Measurements from ENCODE around the gene GRIN2C.

GRIN2C gene

DNA sequence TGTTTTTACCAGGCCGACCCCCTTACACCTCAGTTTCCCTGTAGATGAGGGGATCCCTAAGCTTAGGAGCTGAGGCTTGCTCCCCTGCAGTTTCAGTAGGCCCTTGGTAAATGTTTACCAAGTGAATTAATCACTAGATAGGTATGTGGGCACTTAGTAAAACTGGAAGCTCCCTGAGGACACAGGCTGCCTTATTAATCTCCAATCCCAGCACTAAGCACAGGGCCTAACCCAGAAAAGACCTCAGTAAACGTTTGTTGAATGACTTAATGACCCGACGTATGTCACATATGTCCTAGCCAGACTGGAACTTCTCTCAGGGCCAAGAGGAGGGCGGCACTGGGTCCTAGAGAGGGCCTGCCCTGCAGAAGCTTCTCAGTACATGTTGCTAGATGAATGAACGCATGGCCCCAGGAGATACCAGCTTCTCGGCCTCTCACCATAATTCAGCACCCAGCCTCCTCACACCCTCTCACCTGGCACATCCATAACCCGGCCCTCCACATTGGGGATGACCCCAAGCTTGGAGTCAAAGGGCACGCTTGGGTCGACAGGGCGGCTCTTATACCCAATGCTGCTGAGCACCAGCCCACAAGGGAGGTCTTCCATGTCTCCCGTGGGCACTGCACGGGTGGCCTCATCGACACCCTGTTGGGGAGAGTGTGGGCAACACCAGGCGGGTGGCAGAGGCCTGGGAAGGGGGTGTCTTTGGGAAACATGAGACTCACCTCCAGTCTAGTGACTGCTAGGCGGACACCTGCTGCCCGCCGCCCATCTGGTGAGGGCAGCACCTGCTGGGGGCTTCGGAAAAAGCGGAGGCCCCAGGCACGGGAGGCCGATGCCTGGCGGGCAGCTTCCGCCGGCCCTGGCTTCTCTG is 4.0 kb upstream of the GRIN2C start:
- DNase-seq = no peak

DNA sequence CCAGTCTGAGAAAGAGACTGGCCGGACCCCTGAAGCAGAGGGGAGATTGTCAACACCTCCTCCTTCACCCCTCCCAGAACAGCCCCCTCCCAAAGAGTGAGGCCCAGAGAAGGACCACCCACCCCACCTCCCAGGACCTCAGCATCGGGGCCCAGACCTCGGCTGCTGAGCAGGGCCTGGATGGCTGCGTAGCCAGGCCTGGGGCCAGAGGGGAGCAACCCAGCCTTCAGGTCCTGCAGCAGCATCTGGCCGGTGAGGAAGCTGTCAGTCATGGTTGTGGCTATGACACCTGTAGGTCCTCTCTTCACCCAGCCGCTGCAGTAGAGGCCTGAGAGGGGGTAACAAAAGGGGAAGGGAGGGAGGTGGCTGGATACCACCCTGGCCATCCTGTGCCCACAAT is 3.2 kb upstream of the GRIN2C start:
- no peak for DNase-seq

DNA sequence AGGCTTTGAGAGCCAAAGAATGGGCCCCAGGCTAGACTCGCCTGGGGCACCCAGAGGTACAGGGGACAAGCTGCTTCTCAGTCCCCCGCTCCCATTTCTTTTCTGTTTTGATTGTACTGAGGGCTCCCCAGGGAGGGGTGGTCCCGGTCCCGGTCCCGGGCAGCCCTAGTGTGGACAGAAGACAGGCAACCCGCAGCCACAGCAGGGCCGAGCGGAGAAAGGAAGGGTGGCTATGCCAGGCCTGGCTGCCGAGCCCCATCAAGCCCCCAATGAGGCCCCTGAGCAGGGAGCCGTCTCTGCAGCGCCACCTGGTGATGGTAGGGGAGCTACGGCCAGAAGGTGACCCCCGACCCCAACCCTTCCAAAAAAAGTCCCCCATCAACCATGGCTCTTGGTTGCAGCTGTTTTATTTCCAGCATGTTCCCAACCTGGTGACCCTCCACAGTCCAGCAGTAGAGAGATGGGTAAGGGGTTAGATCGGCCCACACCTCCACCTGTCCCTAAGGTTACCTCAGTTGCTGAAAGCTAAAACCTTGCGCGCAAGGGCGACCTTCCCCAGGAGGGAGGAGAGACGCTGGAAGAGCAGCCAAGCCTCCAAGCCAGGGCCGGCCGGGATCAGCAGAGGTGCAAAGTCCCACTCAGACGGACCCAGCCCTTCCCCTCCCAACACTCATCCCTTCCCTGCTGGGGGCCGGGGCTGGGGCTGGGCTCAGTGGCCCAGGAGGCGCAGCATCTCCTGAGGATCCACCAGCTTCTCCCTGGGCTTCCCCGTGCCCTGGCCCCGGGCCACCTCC is 2.6 kb upstream of the GRIN2C start:
- no peak for DNase-seq

DNA sequence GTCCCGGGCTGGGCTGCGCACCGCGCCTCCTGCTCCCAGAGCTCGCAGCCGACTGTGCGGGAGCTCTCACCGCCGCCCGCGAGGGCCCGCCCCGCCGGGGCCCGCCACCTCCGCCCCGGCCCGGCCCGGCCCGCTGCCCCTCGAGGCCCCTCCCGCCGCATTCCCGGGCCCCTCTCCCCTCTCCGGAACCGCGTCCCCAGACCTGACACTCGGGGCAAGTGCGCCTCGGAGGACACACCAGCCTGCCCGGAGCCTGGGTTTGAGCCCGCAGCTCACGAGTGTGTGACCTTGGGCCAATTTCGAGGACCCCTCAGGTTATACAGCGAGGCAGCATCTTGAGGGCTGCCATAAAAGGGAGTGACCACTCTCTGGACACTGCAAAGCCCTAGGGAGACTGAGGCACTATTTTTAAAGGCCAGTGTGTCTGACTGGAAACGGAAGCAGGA is 2.0 kb upstream of the GRIN2C start:
- no peak for DNase-seq

DNA sequence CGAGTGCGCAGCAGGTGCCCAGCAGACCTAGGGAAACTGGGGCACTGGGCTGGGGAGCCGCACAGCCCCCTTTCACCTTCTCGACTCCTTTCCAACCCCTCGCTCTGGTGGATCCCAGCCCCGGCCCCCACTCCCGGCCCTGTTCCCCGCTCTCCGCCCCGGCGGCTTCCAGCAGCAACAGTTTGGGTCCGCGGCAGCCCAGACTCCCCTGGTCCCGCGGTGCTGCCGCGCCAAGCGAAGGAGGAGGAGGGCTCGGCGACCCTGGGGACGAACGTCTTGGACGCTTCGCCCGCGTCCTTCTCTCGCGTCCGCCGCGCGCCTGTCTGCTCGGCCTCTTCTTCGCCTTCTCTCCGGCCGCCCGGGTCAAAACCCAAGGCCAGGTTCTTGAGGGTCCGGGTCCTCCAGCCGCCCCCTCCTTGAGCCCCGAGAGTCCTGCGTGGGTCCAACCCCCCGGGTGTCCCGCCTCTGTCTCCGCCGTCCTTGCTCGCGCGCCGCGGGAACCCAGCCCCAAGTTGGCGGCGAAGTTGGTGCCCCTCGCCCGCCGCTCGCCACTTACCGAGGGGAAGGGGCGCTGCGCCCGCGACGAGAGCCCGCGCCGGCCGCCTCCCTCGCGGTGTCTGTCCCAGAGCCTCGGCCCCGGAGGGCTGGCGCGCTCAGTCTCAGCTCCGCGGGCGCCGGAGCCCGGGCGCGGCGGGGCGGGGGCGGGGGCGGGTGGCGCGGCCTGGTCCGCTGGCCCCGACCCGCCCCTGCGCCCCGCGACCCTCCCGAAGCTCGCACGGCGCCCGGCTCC is 1.4 kb upstream of the GRIN2C start:
- no peak for DNase-seq

DNA sequence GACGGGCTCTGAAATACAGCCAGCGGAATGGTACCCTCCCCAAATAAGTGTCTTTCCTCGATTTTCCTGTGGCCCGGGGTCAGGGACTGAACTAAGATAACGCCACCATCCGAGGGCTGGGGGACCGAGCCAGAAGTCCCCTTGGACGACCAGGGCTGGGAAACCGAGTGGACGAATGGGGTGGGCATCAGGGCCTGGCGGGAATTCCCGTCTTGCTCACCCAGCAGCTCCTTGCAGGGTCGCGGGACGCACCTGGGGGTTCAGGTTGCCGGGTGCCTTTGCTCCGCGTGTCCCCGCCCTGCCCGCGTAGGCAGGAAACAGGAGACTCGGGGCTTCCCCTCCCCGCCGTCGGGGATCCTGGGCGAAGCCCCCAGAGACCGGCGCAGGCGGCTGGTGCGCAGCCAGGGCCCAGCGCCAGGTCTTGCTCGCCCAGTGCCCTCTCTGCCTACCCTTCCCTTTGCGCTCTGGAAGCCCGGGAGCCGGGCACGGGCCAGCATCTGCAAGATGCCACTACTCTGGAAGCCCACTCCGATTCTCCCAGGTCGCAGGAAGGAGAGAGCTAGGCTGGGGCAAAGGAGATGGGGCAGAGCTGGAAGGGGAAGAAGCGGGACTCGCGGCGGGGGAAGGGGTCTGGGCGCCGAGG is 665 bp upstream of the GRIN2C start:
- DNase-seq = no peak

DNA sequence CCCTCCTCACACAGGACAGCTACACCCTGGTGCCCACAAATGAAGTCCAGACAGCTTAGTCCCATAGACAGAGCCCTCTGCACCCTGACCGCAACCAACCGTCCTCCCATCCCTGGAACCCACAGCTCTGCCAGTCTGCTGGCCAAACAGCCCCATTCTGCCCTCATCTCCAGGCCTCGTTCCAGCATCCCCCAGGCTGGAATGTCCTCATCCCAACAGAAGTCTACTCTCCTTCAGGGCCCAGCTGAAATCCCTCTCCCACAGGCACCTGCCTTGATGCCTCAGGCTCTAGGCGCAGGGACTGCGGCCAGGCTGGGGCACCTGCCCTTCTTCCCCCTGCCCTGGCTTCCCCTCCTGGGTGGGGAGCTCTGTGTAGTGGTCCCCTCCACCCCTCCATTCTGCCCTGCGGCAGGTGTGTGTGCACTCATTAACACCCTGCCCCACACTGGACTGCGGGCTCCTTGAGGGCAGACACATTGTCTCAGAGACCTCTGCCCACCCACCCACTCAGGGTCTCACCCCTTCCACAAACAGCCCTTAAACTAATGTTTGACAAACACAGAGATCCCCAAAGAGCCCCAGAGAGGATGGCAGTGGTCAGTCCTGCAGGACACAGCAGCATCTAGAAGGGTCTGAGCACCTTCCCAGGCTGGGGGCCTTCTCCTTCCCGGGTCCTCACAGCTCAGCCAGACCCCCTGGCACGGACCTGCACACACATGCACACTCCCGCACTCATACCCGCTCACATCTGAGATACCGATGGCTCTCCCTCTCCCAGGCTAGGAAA is 820 bp downstream of the GRIN2C start:
- no peak for DNase-seq

DNA sequence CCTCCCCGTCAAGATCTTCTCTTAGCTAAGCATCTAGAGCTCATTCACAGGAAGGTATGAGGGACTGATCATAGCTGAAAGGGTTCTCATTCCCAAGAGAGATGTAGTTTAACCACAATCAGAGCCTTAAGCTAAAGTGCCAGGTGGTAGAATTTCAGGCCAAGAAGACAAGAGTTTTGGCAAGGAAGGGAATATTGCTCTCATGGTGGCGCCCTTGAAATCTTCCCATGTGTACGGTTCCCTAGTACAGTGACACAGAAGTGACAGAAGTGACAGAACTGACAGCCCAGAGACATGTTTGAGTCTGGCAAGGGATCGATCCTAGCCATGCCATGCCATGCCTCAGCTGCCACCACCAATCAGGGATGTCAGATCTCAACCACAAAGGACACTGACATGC is 2.5 kb downstream of the GRIN2C start:
- DNase-seq = no peak

DNA sequence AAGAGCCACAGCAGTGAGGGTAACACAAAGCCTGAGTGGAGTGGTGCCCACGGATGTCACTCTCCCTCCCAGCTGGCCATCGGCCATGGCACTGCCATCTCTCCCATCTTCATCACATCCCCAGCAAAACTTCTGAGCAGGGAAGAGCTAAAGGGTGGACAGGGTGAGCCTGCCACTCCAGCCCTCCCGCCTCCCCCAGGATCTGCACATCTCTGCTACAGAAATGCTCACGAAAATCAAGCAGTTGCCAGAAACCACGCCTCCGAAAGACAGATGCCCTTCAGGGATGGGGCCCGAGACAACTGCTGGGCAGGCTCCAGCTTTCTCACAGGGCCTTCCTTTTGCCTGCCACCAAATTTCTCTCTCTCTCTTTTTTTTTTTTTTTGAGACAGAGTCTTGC is 3.6 kb downstream of the GRIN2C start:
- no peak for DNase-seq

DNA sequence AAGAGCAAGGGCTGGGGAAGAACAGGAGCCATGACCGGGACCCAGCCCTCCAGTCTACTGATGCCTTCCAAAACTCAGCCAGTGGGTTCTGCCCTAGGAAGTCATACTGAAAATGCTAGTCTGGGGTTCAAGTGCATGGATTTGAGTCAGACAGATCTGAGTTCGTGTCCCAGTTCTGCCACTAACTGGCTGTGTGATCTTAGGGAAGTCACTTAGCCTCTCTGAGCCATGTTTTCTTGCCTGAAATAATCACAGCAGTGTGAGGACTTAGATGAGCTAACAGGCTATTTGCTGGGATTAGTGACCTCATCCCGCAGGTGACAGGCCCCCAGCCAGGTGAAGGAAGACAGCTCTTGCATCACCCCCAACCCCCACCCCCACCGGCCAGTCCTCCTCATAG is 4.4 kb downstream of the GRIN2C start:
- no peak for DNase-seq

DNA sequence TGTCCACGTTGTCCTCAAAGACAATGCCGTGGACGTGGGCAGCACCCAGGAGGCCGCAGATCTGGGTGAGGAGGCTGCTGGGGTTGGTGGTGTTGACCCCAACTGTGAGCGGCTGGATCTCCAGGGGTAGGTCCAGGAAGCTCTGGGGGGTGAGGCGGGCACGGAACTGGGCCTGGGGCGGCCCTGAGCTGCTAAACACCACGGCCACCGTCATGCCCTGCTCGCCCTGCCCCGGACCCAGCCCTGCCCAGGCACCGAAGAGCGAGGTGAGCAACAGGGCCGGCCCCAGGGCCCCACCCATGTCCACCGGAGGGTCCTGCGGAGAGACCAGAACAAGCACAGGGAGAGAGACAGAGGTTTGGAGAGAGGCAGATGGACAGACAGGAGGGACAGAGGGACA is 4.9 kb downstream of the GRIN2C start:
- no peak for DNase-seq

DNA sequence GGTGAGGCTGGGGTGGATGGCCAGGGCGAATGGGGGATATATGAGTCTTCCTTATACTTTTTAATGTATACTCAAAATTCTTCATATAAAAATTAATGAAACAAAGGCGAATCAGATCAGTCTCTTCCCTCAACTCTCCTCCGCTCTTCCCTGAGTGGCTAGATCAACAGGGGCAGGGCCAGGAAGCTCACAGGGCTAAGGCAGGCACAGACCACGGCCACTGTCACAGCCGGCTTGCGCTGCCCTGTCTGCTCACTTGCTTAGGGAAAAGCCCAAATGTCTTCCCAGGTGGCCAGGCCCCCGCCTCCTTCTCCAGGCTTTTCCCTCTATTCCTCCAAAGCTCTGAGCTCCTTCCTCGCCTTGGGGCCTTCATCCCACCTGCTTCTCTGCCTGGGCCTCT is 6.0 kb downstream of the GRIN2C start:
- DNase-seq = no peak

DNA sequence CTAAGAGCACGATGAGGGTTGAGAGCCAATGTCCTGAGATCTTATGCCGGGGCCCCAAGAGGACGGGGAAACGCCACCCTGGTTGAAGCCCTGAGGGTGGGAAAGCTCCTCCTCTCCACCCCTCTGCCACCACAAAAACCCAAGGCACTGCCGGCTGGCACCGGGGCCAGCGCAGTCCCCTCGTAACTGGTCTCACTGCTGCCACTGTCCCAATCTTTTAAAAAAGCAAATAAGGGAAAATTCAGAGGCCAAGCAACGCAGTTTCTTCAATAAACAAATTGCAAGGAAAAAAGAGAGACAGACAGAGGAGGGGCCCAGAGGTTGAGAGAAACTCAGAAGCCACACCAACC is 6.7 kb downstream of the GRIN2C start:
- no peak for DNase-seq

DNA sequence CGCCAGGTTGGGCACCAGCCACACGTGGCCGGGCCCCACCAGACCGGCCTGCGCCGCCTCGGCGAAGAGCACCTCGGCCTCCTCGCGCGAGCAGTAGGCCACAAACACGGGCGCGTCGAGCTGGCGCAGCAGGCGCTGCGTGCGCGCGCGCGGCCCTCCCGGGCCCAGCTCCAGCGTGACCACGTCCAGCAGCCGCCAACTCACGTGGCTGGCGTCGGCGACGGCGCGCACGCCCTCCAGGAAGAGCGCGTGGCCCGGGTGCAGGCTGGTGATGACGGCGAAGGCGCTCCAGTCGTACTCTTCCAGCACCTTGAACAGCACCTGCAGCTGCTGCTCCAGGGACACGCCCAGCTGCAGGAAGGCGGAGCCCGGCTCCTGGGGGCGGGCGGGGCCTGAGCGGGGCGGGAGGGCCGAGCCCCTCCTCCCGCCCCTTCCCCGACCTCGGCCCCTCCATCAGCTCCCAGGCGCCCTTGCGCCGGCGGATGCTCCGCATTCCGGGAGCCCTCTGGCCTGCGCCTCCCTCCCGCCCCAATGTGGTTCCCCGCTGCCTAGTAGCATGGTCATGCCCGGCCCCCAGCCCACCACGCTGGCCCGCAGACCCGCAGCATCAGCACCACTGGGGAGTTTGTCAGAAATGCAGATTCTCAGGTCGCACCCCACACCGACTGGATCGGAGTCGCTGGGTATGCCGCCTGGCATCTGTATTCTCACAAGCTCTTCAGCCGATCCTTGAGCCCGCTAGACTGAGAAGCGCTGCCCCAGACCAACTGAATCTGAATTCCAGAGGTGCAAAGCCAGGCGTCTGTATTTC is 7.2 kb downstream of the GRIN2C start:
- no peak for DNase-seq

DNA sequence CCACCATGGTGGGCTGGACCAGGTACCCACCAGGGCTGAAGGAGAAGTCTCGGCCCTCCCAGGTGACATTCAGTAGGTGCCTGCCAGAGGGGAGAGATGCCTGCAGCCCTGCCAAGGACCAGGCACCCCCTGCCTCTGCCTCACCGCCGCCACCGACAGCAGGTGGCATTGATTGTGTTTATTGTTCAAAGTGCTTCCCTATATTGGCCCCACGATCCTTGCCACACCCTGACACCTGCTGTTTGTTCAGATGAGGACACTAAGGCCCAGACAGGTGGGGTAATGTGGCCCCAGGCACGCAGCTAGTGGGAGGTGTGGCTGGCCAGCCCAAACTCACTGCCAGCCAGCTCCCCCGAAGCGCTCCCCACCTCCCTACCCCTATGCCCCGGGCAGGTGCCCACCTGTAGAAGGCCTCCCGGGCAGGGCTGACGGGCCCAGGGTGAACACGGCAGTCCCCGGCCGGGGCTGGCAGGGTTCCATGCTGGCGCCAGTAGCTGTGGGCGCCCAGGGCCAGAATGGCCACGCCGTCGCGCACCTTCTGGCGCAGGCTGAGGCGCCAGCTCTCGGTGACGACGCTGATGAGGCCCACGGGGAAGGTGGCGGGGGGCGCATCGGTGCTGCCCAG is 8.0 kb downstream of the GRIN2C start:
- no peak for DNase-seq

DNA sequence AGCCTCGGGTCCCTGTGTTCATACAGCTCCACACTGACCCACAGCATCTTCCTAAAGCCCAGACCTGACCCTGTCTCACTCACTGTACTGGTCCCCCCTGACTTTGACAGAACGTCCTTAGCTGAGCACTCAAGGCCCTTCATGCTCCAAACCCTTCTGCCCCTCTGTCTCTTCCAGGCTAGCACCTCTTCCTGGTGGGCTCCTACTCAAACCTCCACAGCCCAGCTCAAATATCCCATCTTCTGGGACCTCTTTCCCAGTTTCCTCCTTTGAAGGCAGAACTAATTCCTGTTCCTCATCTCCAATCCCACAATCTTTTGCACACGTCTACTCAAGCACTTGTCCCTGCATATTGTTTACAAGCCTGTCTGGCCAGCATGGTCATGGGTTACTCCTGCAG is 8.8 kb downstream of the GRIN2C start:
- no peak for DNase-seq

DNA sequence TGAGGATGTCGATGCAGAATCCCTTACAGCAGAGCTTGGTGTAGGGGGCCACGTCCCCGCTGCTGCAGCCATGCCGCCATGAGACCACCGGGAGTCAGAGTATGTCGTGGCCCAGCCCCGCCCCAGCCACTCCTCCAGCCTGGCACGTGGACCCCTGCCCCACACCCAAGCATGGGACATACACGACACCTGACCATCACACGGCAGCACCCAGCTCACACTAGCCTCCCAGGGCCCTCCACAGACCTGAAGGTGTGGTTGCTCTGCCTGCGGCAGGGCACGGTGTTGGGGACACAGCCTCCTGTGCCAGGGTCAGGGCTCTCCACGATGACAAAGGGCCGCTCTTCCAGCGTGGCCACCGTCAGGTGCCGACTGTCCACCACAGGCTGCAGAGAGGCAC is 9.4 kb downstream of the GRIN2C start:
- DNase-seq = no peak

DNA sequence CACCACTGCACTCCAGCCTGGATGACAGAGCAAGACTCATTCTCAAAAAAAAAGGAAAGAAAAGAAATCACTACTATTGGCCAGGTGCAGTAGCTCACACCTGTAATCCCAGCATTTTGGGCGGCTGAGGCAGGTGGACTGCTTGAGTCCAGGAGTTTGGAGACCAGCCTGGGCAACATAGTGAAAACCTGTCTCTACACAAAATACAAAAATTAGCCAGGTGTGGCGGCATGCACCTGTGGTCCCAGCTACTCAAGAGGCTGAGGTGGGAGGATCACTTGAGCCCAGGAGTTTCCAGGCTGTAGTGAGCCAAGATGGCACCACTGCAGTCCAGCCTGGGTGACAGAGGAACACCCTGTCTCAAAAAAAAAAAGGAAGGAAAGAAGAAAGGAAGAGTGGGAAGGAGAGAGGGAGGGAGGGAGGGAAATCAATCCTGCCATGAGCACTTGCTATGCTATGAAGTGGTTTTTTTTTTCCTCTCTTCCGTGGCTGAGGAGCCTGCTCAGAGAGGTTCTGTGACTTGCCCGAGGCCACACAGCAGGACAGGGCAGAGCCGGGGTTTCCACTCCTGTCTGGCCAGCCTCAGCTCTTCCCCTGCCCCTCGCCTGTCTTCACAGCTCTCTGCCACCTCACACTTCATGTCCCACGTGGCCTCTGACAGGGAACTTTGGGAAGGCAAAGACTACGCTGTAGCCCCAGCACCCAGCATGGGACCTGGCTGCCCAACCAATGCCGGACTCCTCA is 10.9 kb downstream of the GRIN2C start:
- no peak for DNase-seq

DNA sequence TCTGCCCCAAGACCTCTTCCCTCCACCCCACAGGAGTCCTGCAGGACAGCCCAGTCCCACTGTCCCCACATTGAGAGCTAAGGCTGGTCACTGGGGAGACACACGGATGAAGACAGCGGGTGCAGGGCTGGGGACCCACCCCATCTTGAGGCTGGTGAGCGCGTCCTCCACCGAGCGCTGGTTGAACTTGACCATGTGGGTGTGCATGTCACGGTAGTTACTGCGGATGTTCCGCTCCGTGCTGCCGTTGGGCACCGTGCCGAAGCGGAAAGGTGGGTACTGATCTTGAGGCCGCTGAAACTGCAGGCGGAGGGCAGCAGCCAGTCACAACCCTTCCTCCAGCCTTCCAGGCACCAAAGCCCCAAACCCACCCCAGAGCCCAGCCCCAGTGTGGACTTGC is 13.1 kb downstream of the GRIN2C start:
- DNase-seq = no peak

DNA sequence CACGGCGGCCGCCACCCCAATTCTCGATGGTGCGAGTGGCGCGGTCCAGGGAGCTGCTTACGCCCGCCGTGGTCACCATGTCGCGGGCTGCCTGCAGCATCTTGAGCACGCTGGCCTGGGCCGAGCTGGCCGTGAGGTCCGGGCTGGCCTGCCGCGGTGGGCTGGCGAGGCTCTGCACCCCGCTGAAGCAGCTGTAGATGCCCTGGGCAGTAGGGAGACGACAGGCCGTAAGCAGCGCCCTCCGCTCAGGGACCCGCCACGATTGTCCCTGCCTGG is 16.4 kb downstream of the GRIN2C start:
- no peak for DNase-seq

All from DMS 273 treated with DMSO at 0.1 percent for 48 hours (cell line).